Activated CD4-positive, alpha-beta T cell treated with anti-CD3 and anti-CD28 coated beads, Interleukin-2, amount 50 U/mL, for 4 hours (primary cell): ENCODE data around the gene CDK11B.
"Not testable (repeated sequence)": the region's sequence is repeated elsewhere in the genome, so short reads cannot be mapped to it uniquely, and the experiment has no call there.

ENCODE experiments used
- DNase-seq, 2 experiments: peaks; one replicate each; pipeline ENCODE4 v3.0.0-alpha.2; 2020

The CDK11B gene

GRCh38 chr1:1597275-1597930, 61.4 kb downstream of the CDK11B start:
- no peak for DNase-seq

- no peak for DNase-seq
Observed at GRCh38 chr1:1596493-1597274, 62.1 kb downstream of the CDK11B start.

GRCh38 chr1:1595341-1595740, 63.5 kb downstream of the CDK11B start:
- not testable (repeated sequence) for DNase-seq

- no peak for DNase-seq
Observed at GRCh38 chr1:1594602-1595260, 64.1 kb downstream of the CDK11B start.

- DNase-seq, result no peak
Observed at GRCh38 chr1:1593834-1594601, 64.8 kb downstream of the CDK11B start.

- no peak for DNase-seq
Observed at GRCh38 chr1:1591452-1591851, 67.4 kb downstream of the CDK11B start.
